Lung (tissue), 16 donors: Measurements from ENCODE around the gene TEX51. TPM values are rescaled to one million over a fixed set of nuclear protein-coding genes. Genes with fewer than 3 reads are reported as not detected.

ENCODE experiments used
- ATAC-seq: fragments of 200-7000 bp; cut with Tn5 transposase; one replicate; pipeline ENCODE4 v1.9.1; 2020; ENCODE audit warnings: moderate number of reproducible peaks; ENCODE audit not compliant: insufficient read depth, low FRiP score
- DNase-seq, 3 donors: peaks; one replicate each; pipeline ENCODE4 v3.0.0-alpha.2; 2013 to 2017
- H3K27ac ChIP-seq, 2 donors: one replicate each; pipeline ENCODE4 v1.5.1; 2013; ENCODE audit warnings: mild to moderate bottlenecking in 2 of 2, moderate library complexity in 2 of 2, control low read depth in 1 of 2, inconsistent platforms in 1 of 2, low read depth in 1 of 2, low read length in 1 of 2
- H3K27me3 ChIP-seq, 3 donors: one replicate each; pipeline ENCODE4 v1.5.1; 2013; ENCODE audit warnings: low read length in 2 of 3; ENCODE audit not compliant: control insufficient read depth in 3 of 3, insufficient read depth in 3 of 3
- H3K36me3 ChIP-seq, 4 donors: one replicate each; pipeline ENCODE4 v1.5.1; 2013; ENCODE audit warnings: low read length in 4 of 4, mild to moderate bottlenecking in 1 of 4, moderate library complexity in 1 of 4; ENCODE audit not compliant: control insufficient read depth in 4 of 4, insufficient read depth in 4 of 4
- H3K4me1 ChIP-seq, 5 donors: one replicate each; pipeline ENCODE4 v1.5.1; 2013; ENCODE audit warnings: low read length in 5 of 5, mild to moderate bottlenecking in 2 of 5, moderate library complexity in 1 of 5; ENCODE audit not compliant: control insufficient read depth in 5 of 5, insufficient read depth in 5 of 5
- H3K4me3 ChIP-seq: one replicate; pipeline ENCODE4 v1.5.1; 2013; ENCODE audit warnings: mild to moderate bottlenecking, control low read depth, moderate library complexity
- H3K9ac ChIP-seq, 2 donors: one replicate each; pipeline ENCODE4 v1.5.1; 2013; ENCODE audit warnings: low read length in 2 of 2, control low read depth in 1 of 2; ENCODE audit not compliant: insufficient read depth in 1 of 2
- H3K9me3 ChIP-seq, 4 donors: one replicate each; pipeline ENCODE4 v1.5.1; 2013; ENCODE audit warnings: low read length in 3 of 4, mild to moderate bottlenecking in 1 of 4, moderate library complexity in 1 of 4; ENCODE audit not compliant: control insufficient read depth in 4 of 4, insufficient read depth in 3 of 4
- CTCF ChIP-seq: IDR thresholded peaks from 2 replicates; pipeline ENCODE4 v1.5.1; 2012; ENCODE audit warnings: mild to moderate bottlenecking; ENCODE audit errors: control extremely low read depth, extremely low read depth
- WGBS, 2 donors: extraction: QIAGEN DNeasy Blood & Tissue Kit; methylation state at CpG; one replicate each; pipeline ENCODE4 v1.1.7; 2013; 5-methylcytosine and 5-hydroxymethylcytosine counted together
- long read RNA-seq, 5 donors: transcript quantifications; one replicate each; lab custom pipeline, GENCODE V29; 2026
- polyA plus RNA-seq, 2 donors: library from polyadenylated mRNA; stranded (reverse); fragments of 200-250 nt; gene quantifications; one replicate each; pipeline ENCODE4 v1.2.1, GENCODE V29; 2013
- total RNA-seq, 2 donors: library from RNA; depleted of rRNA in 1 of 2; stranded (reverse); fragments of >200 nt in 1 of 2; gene quantifications; one replicate each; pipeline ENCODE4 v1.2.1, GENCODE V29; 2014 to 2021
- donor health status: control.
- donor health status: control.
- donor health status: Bipolar disorder and iron deficiency.
- donor health status: healthy.
- donor health status: DM: yes; HTN: yes; CAD: no.

TEX51 gene
- not detected for total RNA-seq
- polyA plus RNA-seq = not detected
- long read RNA-seq, donor 1 = 0 reads
- long read RNA-seq, donor 2 = 0 reads
- long read RNA-seq, donor 3 = 0 reads
- long read RNA-seq, donor 4 = 0 reads
- long read RNA-seq, donor 5 = 0 reads

GRCh38 chr2:126898636-126899035 is at the start of gene TEX51:
TEX51 (plus strand) TSS chr2:126898890; CDS start chr2:126898919, 29 bp downstream.
- DNase-seq = no peak

GRCh38 chr2:126849054-126849453 is 49.6 kb upstream of the TEX51 start:
- Histone ChIP-seq H3K9me3 (no peaks in the 10 kb centered on the region), H3K9ac (no peak overlapping the region), H3K27ac (no peak overlapping the region), H3K27me3 (no peaks in the 10 kb centered on the region), H3K4me1 (no peaks in the 10 kb centered on the region), H3K4me3 (no peak overlapping the region), H3K36me3 (no peaks in the 10 kb centered on the region)
- whole genome bisulfite sequencing, 2 donors = 62 to 72% methylated on average over 2 of the region's 2 CpGs
- no peak for DNase-seq
- ATAC-seq = no peak
- no peak for TF ChIP-seq CTCF

More at GRCh38 chr2:126898636-126899035, at the start of gene TEX51:
- Histone ChIP-seq H3K9ac (no peak within 1 kb of the TSS), H3K4me1 (no peaks in the 10 kb centered on the region), H3K27me3 (no peaks in the 10 kb centered on the region), H3K4me3 (no peak within 1 kb of the TSS), H3K27ac (no peak within 1 kb of the TSS), H3K9me3 (peaks cover 0 to 8% (median 0%) of the 10 kb centered on the region in 4 donors), H3K36me3 (no peaks in the 10 kb centered on the region)
- WGBS, 2 donors = 84 to 87% methylated on average over 5 of the region's 5 CpGs
- TF ChIP-seq CTCF = no peak
- no peak for ATAC-seq

GRCh38 chr2:126849486-126849885 is 49.2 kb upstream of the TEX51 start:
- no peak for ATAC-seq

More at GRCh38 chr2:126849486-126849885, 49.2 kb upstream of the TEX51 start:
- no peaks in the 10 kb centered on the region for H3K9me3 ChIP-seq
- WGBS, 2 donors = 72 to 79% methylated on average over 4 of the region's 4 CpGs
- no peak for DNase-seq
- no peaks in the 10 kb centered on the region for H3K4me1 ChIP-seq
- H3K9ac ChIP-seq = no peak overlapping the region
- no peak overlapping the region for H3K4me3 ChIP-seq
- H3K27me3 ChIP-seq = no peaks in the 10 kb centered on the region
- H3K36me3 ChIP-seq = no peaks in the 10 kb centered on the region
- H3K27ac ChIP-seq = no peak overlapping the region
- TF ChIP-seq CTCF = no peak
